ENCODE data around the gene C11orf52. TPM values are rescaled to one million over a fixed set of nuclear protein-coding genes. Genes with fewer than 3 reads are reported as not detected.

The C11orf52 gene
- polyA plus RNA-seq, 1 donor from 2014 or later: not detected

- H3K27ac ChIP-seq (ENCODE audit: low read length): no peak overlapping the region
- no peaks in the 10 kb centered on the region for H3K9me2 ChIP-seq (ENCODE audit: insufficient read depth, low read length)
- peaks cover 7% of the 10 kb centered on the region for H3K79me2 ChIP-seq (replicated peaks; ENCODE audit: insufficient read depth, low read length)
- H3K27me3 ChIP-seq (ENCODE audit: insufficient read depth, low read depth, low read length): no peaks in the 10 kb centered on the region
- no peak overlapping the region for H3K9ac ChIP-seq (ENCODE audit: low read length)
- H3F3A ChIP-seq (ENCODE audit: insufficient read depth, low read length, poor library complexity, severe bottlenecking): no peaks in the 10 kb centered on the region
- no peaks in the 10 kb centered on the region for H3K9me3 ChIP-seq (ENCODE audit: low read length)
- H4K20me1 ChIP-seq (ENCODE audit: insufficient read depth): no peaks in the 10 kb centered on the region
- no peak overlapping the region for H2AFZ ChIP-seq (ENCODE audit: low read depth, low read length)
- H3K4me3 ChIP-seq (ENCODE audit: low read length): no peak overlapping the region
- H3K36me3 ChIP-seq (ENCODE audit: insufficient read depth, low read length): no peaks in the 10 kb centered on the region
- no peak for TF ChIP-seq TAF1 (IDR thresholded peaks at IDR 0.05; ENCODE audit: low read depth)
- TF ChIP-seq EZH2 (IDR thresholded peaks at IDR 0.05; ENCODE audit: borderline replicate concordance, insufficient read depth, low read length, poor library complexity, severe bottlenecking): no peak
- no peak for TF ChIP-seq POLR2AphosphoS5 (IDR thresholded peaks at IDR 0.05)
- TF ChIP-seq REST (IDR thresholded peaks at IDR 0.05; ENCODE audit: borderline replicate concordance): no peak
- no peak for TF ChIP-seq SMC3 (conservative IDR thresholded peaks at IDR 0.05; ENCODE audit: poor library complexity)
- TF ChIP-seq RAD21 (conservative IDR thresholded peaks at IDR 0.05): no peak
- no peak for TF ChIP-seq MXI1 (conservative IDR thresholded peaks at IDR 0.05; ENCODE audit: poor library complexity, severe bottlenecking)
- no peak for TF ChIP-seq EP300 (conservative IDR thresholded peaks at IDR 0.05; ENCODE audit: poor library complexity, severe bottlenecking)
- no peak overlapping the region for H3K4me2 ChIP-seq (ENCODE audit: low read length)
Measured at GRCh38 chr11:111949519-111950426, 31.1 kb downstream of the C11orf52 start.

DNA sequence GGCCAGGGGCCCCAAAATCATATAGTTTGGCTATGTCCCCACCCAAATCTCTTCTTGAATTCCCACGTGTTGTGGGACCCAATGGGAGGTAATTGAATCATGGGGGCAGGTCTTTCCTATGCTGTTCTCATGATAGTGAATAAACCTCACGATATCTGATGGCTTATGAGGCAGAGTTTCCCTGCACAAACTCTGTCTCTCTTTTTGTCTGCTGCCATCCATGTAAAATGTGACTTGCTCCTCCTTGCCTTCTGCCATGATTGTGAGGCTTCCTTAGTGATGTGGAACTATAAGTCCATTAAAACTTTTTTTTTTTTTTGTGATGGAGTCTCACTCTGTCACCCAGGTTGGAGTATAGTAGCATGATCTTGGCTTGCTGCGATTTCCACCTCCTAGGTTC is 32.9 kb downstream of the C11orf52 start:
- no peaks in the 10 kb centered on the region for H3K9me3 ChIP-seq (ENCODE audit: low read length)
- H2AFZ ChIP-seq (ENCODE audit: low read depth, low read length): no peak overlapping the region
- H3F3A ChIP-seq (ENCODE audit: insufficient read depth, low read length, poor library complexity, severe bottlenecking): no peaks in the 10 kb centered on the region
- no peaks in the 10 kb centered on the region for H4K20me1 ChIP-seq (ENCODE audit: insufficient read depth)
- H3K4me3 ChIP-seq (ENCODE audit: low read length): no peak overlapping the region
- TF ChIP-seq EZH2 (IDR thresholded peaks at IDR 0.05; ENCODE audit: borderline replicate concordance, insufficient read depth, low read length, poor library complexity, severe bottlenecking): no peak
- TF ChIP-seq REST (IDR thresholded peaks at IDR 0.05; ENCODE audit: borderline replicate concordance): no peak
- no peak for TF ChIP-seq SMC3 (conservative IDR thresholded peaks at IDR 0.05; ENCODE audit: poor library complexity)
- no peak for TF ChIP-seq TAF1 (IDR thresholded peaks at IDR 0.05; ENCODE audit: low read depth)
- TF ChIP-seq POLR2AphosphoS5 (IDR thresholded peaks at IDR 0.05): no peak
- no peak for TF ChIP-seq EP300 (conservative IDR thresholded peaks at IDR 0.05; ENCODE audit: poor library complexity, severe bottlenecking)
- TF ChIP-seq RAD21 (conservative IDR thresholded peaks at IDR 0.05): no peak
- no peak for TF ChIP-seq MXI1 (conservative IDR thresholded peaks at IDR 0.05; ENCODE audit: poor library complexity, severe bottlenecking)
- TF ChIP-seq, protein P1, sequence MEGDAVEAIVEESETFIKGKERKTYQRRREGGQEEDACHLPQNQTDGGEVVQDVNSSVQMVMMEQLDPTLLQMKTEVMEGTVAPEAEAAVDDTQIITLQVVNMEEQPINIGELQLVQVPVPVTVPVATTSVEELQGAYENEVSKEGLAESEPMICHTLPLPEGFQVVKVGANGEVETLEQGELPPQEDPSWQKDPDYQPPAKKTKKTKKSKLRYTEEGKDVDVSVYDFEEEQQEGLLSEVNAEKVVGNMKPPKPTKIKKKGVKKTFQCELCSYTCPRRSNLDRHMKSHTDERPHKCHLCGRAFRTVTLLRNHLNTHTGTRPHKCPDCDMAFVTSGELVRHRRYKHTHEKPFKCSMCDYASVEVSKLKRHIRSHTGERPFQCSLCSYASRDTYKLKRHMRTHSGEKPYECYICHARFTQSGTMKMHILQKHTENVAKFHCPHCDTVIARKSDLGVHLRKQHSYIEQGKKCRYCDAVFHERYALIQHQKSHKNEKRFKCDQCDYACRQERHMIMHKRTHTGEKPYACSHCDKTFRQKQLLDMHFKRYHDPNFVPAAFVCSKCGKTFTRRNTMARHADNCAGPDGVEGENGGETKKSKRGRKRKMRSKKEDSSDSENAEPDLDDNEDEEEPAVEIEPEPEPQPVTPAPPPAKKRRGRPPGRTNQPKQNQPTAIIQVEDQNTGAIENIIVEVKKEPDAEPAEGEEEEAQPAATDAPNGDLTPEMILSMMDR (IDR thresholded peaks at IDR 0.05; ENCODE audit: poor library complexity, severe bottlenecking): no peak
- no peaks in the 10 kb centered on the region for H3K36me3 ChIP-seq (ENCODE audit: insufficient read depth, low read length)
- H3K79me2 ChIP-seq (replicated peaks; ENCODE audit: insufficient read depth, low read length): peaks cover 7% of the 10 kb centered on the region
- no peak overlapping the region for H3K9ac ChIP-seq (ENCODE audit: low read length)
- H3K4me2 ChIP-seq (ENCODE audit: low read length): no peak overlapping the region
- H3K27me3 ChIP-seq (ENCODE audit: insufficient read depth, low read depth, low read length): no peaks in the 10 kb centered on the region
- no peaks in the 10 kb centered on the region for H3K9me2 ChIP-seq (ENCODE audit: insufficient read depth, low read length)
- no peak overlapping the region for H3K27ac ChIP-seq (ENCODE audit: low read length)

Measured in neural cell (in vitro differentiated cells).